Activated naive CD8-positive, alpha-beta T cell treated with anti-CD3 and anti-CD28 coated beads, Interleukin-2, amount 10 ng/mL, durations not matched to agents 7 days and 5 days (primary cell): ENCODE measurements around the gene PPP1R3A. TPM values are rescaled to one million over a fixed set of nuclear protein-coding genes. Genes with fewer than 3 reads are reported as not detected.

Experiments
- ATAC-seq: fragments of 150-1000 bp; cut with Tn5 transposase; one replicate; pipeline ENCODE4 v1.10.0; 2021; ENCODE audit warnings: low read depth, moderate library complexity
- POLR2A ChIA-PET: fragments of 350-600 bp; sonication (Branson Sonifier 250); formaldehyde crosslinking; loops from one replicate; lab custom pipeline; 2021; ENCODE audit warnings: antibody characterized with exemption; lab: Charles Lee
- DNase-seq: peaks from one replicate; pipeline ENCODE4 v3.0.0; 2021
- H3K27ac Mint-ChIP-seq: one replicate; pipeline ENCODE4 v1.8.0; 2022; ENCODE audit warnings: mild to moderate bottlenecking, mixed read lengths
- H3K27me3 Mint-ChIP-seq: one replicate; pipeline ENCODE4 v1.8.0; 2022; ENCODE audit warnings: mild to moderate bottlenecking, moderate library complexity, mixed read lengths
- H3K36me3 Mint-ChIP-seq: one replicate; pipeline ENCODE4 v1.8.0; 2021; ENCODE audit warnings: mild to moderate bottlenecking, mixed read lengths
- H3K4me1 Mint-ChIP-seq: one replicate; pipeline ENCODE4 v1.8.0; 2021; ENCODE audit warnings: mixed read lengths
- H3K4me3 Mint-ChIP-seq: one replicate; pipeline ENCODE4 v1.8.0; 2022; ENCODE audit warnings: mild to moderate bottlenecking, moderate library complexity, mixed read lengths
- H3K9me3 Mint-ChIP-seq: one replicate; pipeline ENCODE4 v1.8.0; 2021; ENCODE audit warnings: mixed read lengths
- total RNA-seq, 2 experiments: library from RNA; stranded (reverse); gene quantifications; one replicate each; pipeline ENCODE4 v1.2.3, GENCODE V29; 2021

Gene PPP1R3A
- total RNA-seq, 2 experiments from 2014 or later, result not detected

- no peak overlapping the region for H3K27ac Mint-ChIP-seq
- no peaks in the 10 kb centered on the region for H3K36me3 Mint-ChIP-seq
- no peaks in the 10 kb centered on the region for H3K9me3 Mint-ChIP-seq
- H3K4me3 Mint-ChIP-seq, result no peak overlapping the region
- no peak for DNase-seq
- H3K4me1 Mint-ChIP-seq, result no peaks in the 10 kb centered on the region
- no peak for ATAC-seq
- POLR2A ChIA-PET, result no interaction called here
- no peaks in the 10 kb centered on the region for H3K27me3 Mint-ChIP-seq
Observed at GRCh38 chr7:113912876-113913275, 5.9 kb downstream of the PPP1R3A start.

- Mint-ChIP-seq H3K27ac (no peak overlapping the region), H3K27me3 (no peaks in the 10 kb centered on the region), H3K9me3 (peaks cover 1% of the 10 kb centered on the region), H3K4me3 (no peak overlapping the region), H3K36me3 (no peaks in the 10 kb centered on the region), H3K4me1 (no peaks in the 10 kb centered on the region)
- ATAC-seq (no peak), DNase-seq (no peak)
- POLR2A ChIA-PET, result no interaction called here
Observed at GRCh38 chr7:113907617-113908016, 11.2 kb downstream of the PPP1R3A start.

GRCh38 chr7:113904521-113904920, 14.3 kb downstream of the PPP1R3A start:
- no peak for DNase-seq
- Mint-ChIP-seq H3K36me3 (no peaks in the 10 kb centered on the region), H3K9me3 (peaks cover 1% of the 10 kb centered on the region), H3K4me3 (no peak overlapping the region), H3K27me3 (no peaks in the 10 kb centered on the region), H3K27ac (no peak overlapping the region), H3K4me1 (no peaks in the 10 kb centered on the region)
- ATAC-seq, result no peak
- POLR2A ChIA-PET, result no interaction called here

- no peaks in the 10 kb centered on the region for H3K9me3 Mint-ChIP-seq
- POLR2A ChIA-PET, result no interaction called here
- H3K36me3 Mint-ChIP-seq, result no peaks in the 10 kb centered on the region
- no peak for ATAC-seq
- no peaks in the 10 kb centered on the region for H3K27me3 Mint-ChIP-seq
- H3K4me3 Mint-ChIP-seq, result no peak overlapping the region
- H3K27ac Mint-ChIP-seq, result no peak overlapping the region
- DNase-seq, result no peak
- no peaks in the 10 kb centered on the region for H3K4me1 Mint-ChIP-seq
Observed at GRCh38 chr7:113892818-113893217, 26.0 kb downstream of the PPP1R3A start.

GRCh38 chr7:113891828-113892227, 27.0 kb downstream of the PPP1R3A start:
- H3K27me3 Mint-ChIP-seq, result no peaks in the 10 kb centered on the region
- POLR2A ChIA-PET, result no interaction called here
- H3K36me3 Mint-ChIP-seq, result no peaks in the 10 kb centered on the region
- no peak overlapping the region for H3K27ac Mint-ChIP-seq
- ATAC-seq, result no peak
- no peak for DNase-seq
- no peak overlapping the region for H3K4me3 Mint-ChIP-seq
- H3K4me1 Mint-ChIP-seq, result no peaks in the 10 kb centered on the region
- no peaks in the 10 kb centered on the region for H3K9me3 Mint-ChIP-seq

- DNase-seq (no peak), ATAC-seq (no peak)
- Mint-ChIP-seq H3K4me1 (no peaks in the 10 kb centered on the region), H3K27me3 (no peaks in the 10 kb centered on the region), H3K36me3 (no peaks in the 10 kb centered on the region), H3K9me3 (no peaks in the 10 kb centered on the region), H3K27ac (no peak overlapping the region), H3K4me3 (no peak overlapping the region)
- POLR2A ChIA-PET, result no interaction called here
Observed at GRCh38 chr7:113891031-113891350, 27.8 kb downstream of the PPP1R3A start.

- ATAC-seq (no peak), DNase-seq (no peak)
- Mint-ChIP-seq H3K9me3 (no peaks in the 10 kb centered on the region), H3K36me3 (no peaks in the 10 kb centered on the region), H3K27me3 (no peaks in the 10 kb centered on the region), H3K4me1 (no peaks in the 10 kb centered on the region), H3K4me3 (no peak overlapping the region), H3K27ac (no peak overlapping the region)
- POLR2A ChIA-PET, result no interaction called here
Observed at GRCh38 chr7:113890331-113891030, 28.3 kb downstream of the PPP1R3A start.

GRCh38 chr7:113883096-113883495, 35.7 kb downstream of the PPP1R3A start:
- DNase-seq, result no peak
- Mint-ChIP-seq H3K4me3 (no peak overlapping the region), H3K27me3 (no peaks in the 10 kb centered on the region), H3K27ac (no peak overlapping the region), H3K4me1 (no peaks in the 10 kb centered on the region), H3K36me3 (no peaks in the 10 kb centered on the region), H3K9me3 (peaks cover 4% of the 10 kb centered on the region)
- POLR2A ChIA-PET, result no interaction called here
- ATAC-seq, result no peak

- no peak for ATAC-seq
- DNase-seq, result no peak
- H3K9me3 Mint-ChIP-seq, result peaks cover 4% of the 10 kb centered on the region
- no peaks in the 10 kb centered on the region for H3K27me3 Mint-ChIP-seq
- no peak overlapping the region for H3K4me3 Mint-ChIP-seq
- no peak overlapping the region for H3K27ac Mint-ChIP-seq
- POLR2A ChIA-PET, result no interaction called here
- H3K4me1 Mint-ChIP-seq, result no peaks in the 10 kb centered on the region
- no peaks in the 10 kb centered on the region for H3K36me3 Mint-ChIP-seq
Observed at GRCh38 chr7:113880559-113880958, 38.2 kb downstream of the PPP1R3A start.

GRCh38 chr7:113878394-113878992, 40.3 kb downstream of the PPP1R3A start:
- no peaks in the 10 kb centered on the region for H3K27me3 Mint-ChIP-seq
- POLR2A ChIA-PET, result no interaction called here
- H3K27ac Mint-ChIP-seq, result no peak overlapping the region
- no peaks in the 10 kb centered on the region for H3K36me3 Mint-ChIP-seq
- H3K4me3 Mint-ChIP-seq, result no peak overlapping the region
- DNase-seq, result no peak
- no peaks in the 10 kb centered on the region for H3K4me1 Mint-ChIP-seq
- no peak for ATAC-seq
- peaks cover 4% of the 10 kb centered on the region for H3K9me3 Mint-ChIP-seq

GRCh38 chr7:113875224-113875623, 43.6 kb downstream of the PPP1R3A start:
- no peak overlapping the region for H3K27ac Mint-ChIP-seq
- no peaks in the 10 kb centered on the region for H3K27me3 Mint-ChIP-seq
- no peak overlapping the region for H3K4me3 Mint-ChIP-seq
- POLR2A ChIA-PET, result no interaction called here
- peaks cover 8% of the 10 kb centered on the region for H3K9me3 Mint-ChIP-seq
- no peak for DNase-seq
- ATAC-seq, result no peak
- no peaks in the 10 kb centered on the region for H3K4me1 Mint-ChIP-seq
- no peaks in the 10 kb centered on the region for H3K36me3 Mint-ChIP-seq

GRCh38 chr7:113873554-113874151, 45.2 kb downstream of the PPP1R3A start:
- no peak for DNase-seq
- H3K36me3 Mint-ChIP-seq, result no peaks in the 10 kb centered on the region
- no peaks in the 10 kb centered on the region for H3K27me3 Mint-ChIP-seq
- POLR2A ChIA-PET, result no interaction called here
- peaks cover 9% of the 10 kb centered on the region for H3K9me3 Mint-ChIP-seq
- no peaks in the 10 kb centered on the region for H3K4me1 Mint-ChIP-seq
- no peak for ATAC-seq
- no peak overlapping the region for H3K4me3 Mint-ChIP-seq
- no peak overlapping the region for H3K27ac Mint-ChIP-seq

GRCh38 chr7:113872981-113873380, 45.8 kb downstream of the PPP1R3A start:
- DNase-seq (no peak), ATAC-seq (no peak)
- H3K4me3 Mint-ChIP-seq, result no peak overlapping the region
- H3K36me3 Mint-ChIP-seq, result no peaks in the 10 kb centered on the region
- POLR2A ChIA-PET, result no interaction called here
- H3K9me3 Mint-ChIP-seq, result peaks cover 6% of the 10 kb centered on the region
- H3K27me3 Mint-ChIP-seq, result no peaks in the 10 kb centered on the region
- no peak overlapping the region for H3K27ac Mint-ChIP-seq
- no peaks in the 10 kb centered on the region for H3K4me1 Mint-ChIP-seq

- DNase-seq, result no peak
- Mint-ChIP-seq H3K4me1 (no peaks in the 10 kb centered on the region), H3K9me3 (peaks cover 7% of the 10 kb centered on the region), H3K27me3 (no peaks in the 10 kb centered on the region), H3K4me3 (no peak overlapping the region), H3K27ac (no peak overlapping the region), H3K36me3 (no peaks in the 10 kb centered on the region)
- no peak for ATAC-seq
- POLR2A ChIA-PET, result no interaction called here
Observed at GRCh38 chr7:113867325-113867724, 51.5 kb downstream of the PPP1R3A start.
